H1 (cell line): Measurements from ENCODE around the gene SPATA7. TPM values are rescaled to one million over a fixed set of nuclear protein-coding genes. Genes with fewer than 3 reads are reported as not detected.

Experiments used
- CTCF ChIA-PET: fragments of 300-600 bp; sonication (Branson Sonifier 250); formaldehyde crosslinking; loops from one replicate; lab custom pipeline; 2021; ENCODE audit not compliant: partially characterized antibody; lab: Charles Lee
- POLR2A ChIA-PET: fragments of 300-600 bp; sonication (Branson Sonifier 250); formaldehyde crosslinking; loops from one replicate; lab custom pipeline; 2021; ENCODE audit warnings: inconsistent platforms; ENCODE audit not compliant: partially characterized antibody; lab: Charles Lee
- DNase-seq, 2 experiments: peaks; one replicate each; pipeline versions ENCODE4 v3.0.0 to v3.0.0-alpha.2; 2010 to 2022; ENCODE audit warnings: low spot score in 2 of 2, low read depth in 1 of 2, mixed read lengths in 1 of 2
- FAIRE-seq: peaks from 2 replicates; lab custom pipeline; 2011; peaks lifted over from hg19 to GRCh38; lab: Jason Lieb, UNC
- H2AFZ ChIP-seq: 2 replicates; pipeline ENCODE4 v1.8.1; 2012; ENCODE audit warnings: low read length, inconsistent platforms
- H2AK5ac ChIP-seq: 2 replicates; pipeline ENCODE4 v1.6.1; 2013; ENCODE audit warnings: low read depth, low read length
- H2BK120ac ChIP-seq: replicated peaks from 2 replicates; pipeline ENCODE3; 2013; ENCODE audit warnings: low read depth, low read length, inconsistent platforms
- H2BK12ac ChIP-seq: 2 replicates; pipeline ENCODE4 v1.6.1; 2013; ENCODE audit warnings: low read depth, low read length
- H2BK15ac ChIP-seq: 2 replicates; pipeline ENCODE4 v1.6.1; 2013; ENCODE audit warnings: low read length
- H2BK20ac ChIP-seq: 2 replicates; pipeline ENCODE4 v1.6.1; 2013; ENCODE audit warnings: low read length
- H2BK5ac ChIP-seq: 2 replicates; pipeline ENCODE4 v1.6.1; 2013; ENCODE audit warnings: low read depth, low read length
- H3K14ac ChIP-seq: 2 replicates; pipeline ENCODE4 v1.6.1; 2013; ENCODE audit warnings: inconsistent platforms; ENCODE audit not compliant: insufficient read length
- H3K18ac ChIP-seq: 2 replicates; pipeline ENCODE4 v1.6.1; 2013; ENCODE audit warnings: low read length; ENCODE audit errors: extremely low read depth
- H3K23ac ChIP-seq: 2 replicates; pipeline ENCODE4 v1.6.1; 2013; ENCODE audit warnings: inconsistent platforms; ENCODE audit not compliant: insufficient read length
- H3K23me2 ChIP-seq: 2 replicates; pipeline ENCODE4 v1.6.1; 2013; ENCODE audit warnings: low read depth, low read length
- H3K27ac ChIP-seq: 2 replicates; pipeline ENCODE4 v1.6.1; 2011; ENCODE audit warnings: low read depth, low read length, inconsistent platforms
- H3K27me3 ChIP-seq, 4 experiments: replicated peaks in 1 of 4; 1 replicate in 1 of 4; 2 replicates in 3 of 4; pipeline versions ENCODE4 v1.6.1 to v1.8.1; 2011 to 2013; ENCODE audit warnings: low read length in 3 of 4, mild to moderate bottlenecking in 3 of 4, inconsistent platforms in 2 of 4, mixed read lengths in 2 of 4, moderate library complexity in 1 of 4; ENCODE audit not compliant: control insufficient read depth in 3 of 4, insufficient read depth in 3 of 4; ENCODE audit errors: extremely low read depth in 1 of 4
- H3K36me3 ChIP-seq, 4 experiments: 2 replicates each; pipeline versions ENCODE4 v1.6.1 to v1.8.1; 2011 to 2013; ENCODE audit warnings: mild to moderate bottlenecking in 4 of 4, low read length in 3 of 4, moderate library complexity in 2 of 4, control low read depth in 1 of 4, inconsistent platforms in 1 of 4; ENCODE audit not compliant: insufficient read depth in 4 of 4, control insufficient read depth in 2 of 4
- H3K4ac ChIP-seq: replicated peaks from 2 replicates; pipeline ENCODE3; 2013; ENCODE audit warnings: low read length, low read depth, mixed read lengths, inconsistent platforms; ENCODE audit not compliant: insufficient read length
- H3K4me1 ChIP-seq, 4 experiments: replicated peaks in 1 of 4; 1 replicate in 1 of 4; 2 replicates in 3 of 4; pipeline versions ENCODE4 v1.6.1 to v1.8.1; 2011 to 2013; ENCODE audit warnings: low read length in 3 of 4, inconsistent platforms in 2 of 4, mixed read lengths in 1 of 4; ENCODE audit not compliant: insufficient read depth in 4 of 4, control insufficient read depth in 3 of 4
- H3K4me2 ChIP-seq, 2 experiments: 2 replicates each; pipeline versions ENCODE4 v1.6.1 to v1.8.1; 2011 to 2013; ENCODE audit warnings: low read depth in 2 of 2, low read length in 2 of 2, control low read depth in 1 of 2, inconsistent platforms in 1 of 2, mild to moderate bottlenecking in 1 of 2; ENCODE audit not compliant: insufficient read depth in 1 of 2
- H3K4me3 ChIP-seq, 4 experiments: fragments of 200-600, 300-600 bp in 1 of 4; sonication (generic), shearing (Covaris generic), sonication (Bioruptor Twin) in 1 of 4; 2 replicates each; pipeline versions ENCODE4 v1.5.1 to v1.8.1; 2011 to 2016; ENCODE audit warnings: low read length in 4 of 4, low read depth in 3 of 4, control low read depth in 2 of 4, inconsistent platforms in 2 of 4, mild to moderate bottlenecking in 2 of 4, mixed read lengths in 1 of 4, moderate library complexity in 1 of 4; ENCODE audit not compliant: insufficient read depth in 2 of 4; ENCODE audit errors: extremely low read depth in 1 of 4
- H3K56ac ChIP-seq: replicated peaks from 2 replicates; pipeline ENCODE3; 2013; ENCODE audit warnings: low read depth, mild to moderate bottlenecking, mixed read lengths, low read length, inconsistent platforms; ENCODE audit not compliant: insufficient read length
- H3K79me1 ChIP-seq: 2 replicates; pipeline ENCODE4 v1.6.1; 2013; ENCODE audit warnings: low read depth, low read length, control low read depth
- H3K79me2 ChIP-seq, 2 experiments: 2 replicates each; pipeline versions ENCODE4 v1.6.1 to v1.8.1; 2012 to 2013; ENCODE audit warnings: low read length in 2 of 2, mild to moderate bottlenecking in 2 of 2, inconsistent platforms in 1 of 2; ENCODE audit not compliant: insufficient read depth in 2 of 2, control insufficient read depth in 1 of 2
- H3K9ac ChIP-seq, 4 experiments: replicated peaks in 1 of 4; 1 replicate in 1 of 4; 2 replicates in 3 of 4; pipeline versions ENCODE4 v1.6.1 to v1.8.1; 2011 to 2013; ENCODE audit warnings: low read depth in 3 of 4, low read length in 3 of 4, control low read depth in 2 of 4, mild to moderate bottlenecking in 2 of 4, moderate library complexity in 2 of 4, inconsistent platforms in 1 of 4; ENCODE audit errors: extremely low read depth in 1 of 4
- H3K9me3 ChIP-seq, 2 experiments: 2 replicates each; pipeline versions ENCODE4 v1.6.1 to v1.8.1; 2012 to 2013; ENCODE audit warnings: mild to moderate bottlenecking in 2 of 2, moderate library complexity in 2 of 2, control low read depth in 1 of 2, inconsistent platforms in 1 of 2, low read depth in 1 of 2, low read length in 1 of 2, mixed read lengths in 1 of 2; ENCODE audit not compliant: insufficient read depth in 2 of 2
- H4K20me1 ChIP-seq, 2 experiments: replicated peaks in 1 of 2; 2 replicates each; pipeline versions ENCODE3 to v1.8.1; 2011 to 2013; ENCODE audit warnings: inconsistent platforms in 2 of 2, low read length in 2 of 2, mild to moderate bottlenecking in 1 of 2; ENCODE audit not compliant: insufficient read depth in 2 of 2, control insufficient read depth in 1 of 2
- H4K5ac ChIP-seq: 2 replicates; pipeline ENCODE4 v1.6.1; 2013; ENCODE audit warnings: low read length, low read depth, mixed read lengths, inconsistent platforms; ENCODE audit not compliant: insufficient read length
- H4K8ac ChIP-seq: 2 replicates; pipeline ENCODE4 v1.8.0; 2013; ENCODE audit warnings: mild to moderate bottlenecking, moderate library complexity, low read length, inconsistent platforms; ENCODE audit not compliant: insufficient read depth; ENCODE audit errors: extremely low read depth
- H4K91ac ChIP-seq: replicated peaks from 2 replicates; pipeline ENCODE3; 2013; ENCODE audit warnings: low read length, mixed read lengths, inconsistent platforms; ENCODE audit not compliant: insufficient read length
- BACH1 ChIP-seq: IDR thresholded peaks from 2 replicates; pipeline ENCODE4 v1.6.1; 2012; ENCODE audit warnings: low read length, improper control_type of control experiment
- CBX5 ChIP-seq: fragments of 300-800, 300-1000 bp; sonication (generic); IDR thresholded peaks from 2 replicates; pipeline ENCODE4 v1.7.1; 2016; ENCODE audit warnings: antibody characterized with exemption, low read length, low read depth
- CREB1 ChIP-seq: IDR thresholded peaks from 2 replicates; pipeline ENCODE4 v1.6.1; 2012; ENCODE audit warnings: inconsistent platforms
- EZH2 ChIP-seq: fragments of 200-600 bp; sonication (generic); IDR thresholded peaks from 2 replicates; pipeline ENCODE4 v1.7.1; 2012; ENCODE audit warnings: low read depth, mild to moderate bottlenecking, moderate library complexity, low read length, inconsistent platforms; ENCODE audit not compliant: severe bottlenecking
- GABPA ChIP-seq: IDR thresholded peaks from 2 replicates; pipeline ENCODE4 v1.6.1; 2011; ENCODE audit warnings: mild to moderate bottlenecking, low read length, moderate library complexity, borderline replicate concordance; ENCODE audit not compliant: insufficient read depth
- KDM5A ChIP-seq: fragments of 200-600 bp; IDR thresholded peaks from 2 replicates; pipeline ENCODE4 v1.7.1; 2012; ENCODE audit warnings: mild to moderate bottlenecking, low read length, inconsistent platforms, mixed read lengths
- POLR2AphosphoS5 ChIP-seq: IDR thresholded peaks from 2 replicates; pipeline ENCODE4 v1.6.1; 2011; ENCODE audit warnings: low read depth, low read length
- RNF2 ChIP-seq: fragments of 200-900, 300-1000 bp; sonication (generic); IDR thresholded peaks from 2 replicates; pipeline ENCODE4 v1.7.1; 2016; ENCODE audit warnings: borderline replicate concordance, low read depth, mild to moderate bottlenecking, antibody characterized with exemption, low read length; ENCODE audit not compliant: poor library complexity, severe bottlenecking; ENCODE audit errors: missing control alignments
- RXRA ChIP-seq: IDR thresholded peaks from 2 replicates; pipeline ENCODE4 v1.6.1; 2011; ENCODE audit warnings: low read depth, mild to moderate bottlenecking, low read length, moderate library complexity; ENCODE audit not compliant: insufficient read depth
- TCF12 ChIP-seq: IDR thresholded peaks from 2 replicates; pipeline ENCODE4 v1.6.1; 2011; ENCODE audit warnings: low read depth, mild to moderate bottlenecking, low read length
- WGBS, 2 experiments: shearing (Covaris generic) in 1 of 2; methylation state at CpG; one replicate each; pipeline versions ENCODE4 v1.1.6 to v1.1.7; 2013 to 2015; ENCODE audit warnings: low lambda C conversion rate in 2 of 2, mixed read lengths in 2 of 2, inconsistent platforms in 1 of 2, low coverage in 1 of 2, missing lambda C conversion rate in 1 of 2; ENCODE audit not compliant: insufficient replicate concordance in 2 of 2, insufficient coverage in 1 of 2, insufficient read length in 1 of 2; ENCODE audit errors: extremely low coverage in 1 of 2, missing lambda C conversion rate in 1 of 2; 5-methylcytosine and 5-hydroxymethylcytosine counted together
- polyA plus RNA-seq, 7 experiments: library from polyadenylated mRNA; depleted of rRNA in 3 of 7; stranded (reverse) in 5 of 7; unstranded in 2 of 7; fragments of >200 nt in 5 of 7; fragments of 200-250 nt in 2 of 7; gene quantifications; 1 replicate in 5 of 7; 2 replicates in 1 of 7; 4 replicates in 1 of 7; pipeline versions ENCODE4 v1.2.1 to v1.2.3, GENCODE V29; 2011 to 2013; ENCODE audit warnings: missing spikeins in 2 of 7, mixed read lengths in 2 of 7
- total RNA-seq: library from RNA; stranded (reverse); fragmentation: NEBNext Ultra II Directional; extraction: Animal tissue kit (Norgen Biotek cat#: 25700); gene quantifications from 2 replicates; pipeline ENCODE4 v1.2.1, GENCODE V29; 2021
- TF ChIP-seq, protein P1 (sequence below), 3 experiments: IDR thresholded peaks; 1 replicate in 2 of 3; 2 replicates in 1 of 3; pipeline versions ENCODE4 v1.5.1 to v1.6.1; 2011; ENCODE audit warnings: low read length in 3 of 3, mild to moderate bottlenecking in 3 of 3, inconsistent platforms in 2 of 3, low read depth in 1 of 3, moderate library complexity in 1 of 3; ENCODE audit not compliant: insufficient read depth in 1 of 3; ENCODE audit errors: control extremely low read depth in 1 of 3

Gene SPATA7
- total and polyA plus RNA-seq, 2 of the 8 experiments (the other 6 are each of a cell fraction or from before 2014, with no cell fraction given), result 3.8 to 6.7 TPM

DNA sequence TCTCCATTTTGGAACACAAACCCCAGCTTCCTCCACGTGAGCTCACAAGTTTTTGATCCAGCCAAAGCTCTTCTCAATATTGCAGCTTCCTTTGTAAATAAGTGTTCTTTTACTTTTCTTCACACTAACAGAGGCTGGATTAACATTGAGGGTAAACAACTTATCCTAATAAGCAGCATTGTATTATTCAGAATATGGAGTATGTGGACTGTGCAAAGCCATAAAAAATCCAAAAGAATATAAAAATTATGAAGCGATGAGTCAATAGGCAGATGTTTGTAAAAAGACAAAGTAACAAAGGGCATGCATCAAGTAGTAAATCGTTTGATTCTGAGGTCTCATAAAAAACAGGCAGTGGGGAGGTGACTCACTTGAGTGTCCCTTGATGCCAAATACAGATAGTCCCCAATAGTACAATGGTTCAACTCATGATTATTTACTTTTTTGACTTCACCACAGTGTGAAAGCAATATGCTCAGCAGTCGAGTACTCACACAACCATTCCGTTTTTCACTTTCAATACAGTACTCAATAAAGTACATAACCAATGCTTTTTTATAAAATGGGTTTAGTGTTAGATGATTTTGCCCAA, 39.3 kb upstream of the SPATA7 start:
- FAIRE-seq (no peak), DNase-seq (no peak)
- ChIA-PET POLR2A (no interaction called here), CTCF (no interaction called here)
- H3K4me3 ChIP-seq, result no peak overlapping the region
- H2BK120ac ChIP-seq, result no peak overlapping the region
- H3K18ac ChIP-seq, result no peak overlapping the region
- H3K9ac ChIP-seq, result no peak overlapping the region
- no peaks in the 10 kb centered on the region for H3K36me3 ChIP-seq
- no peak overlapping the region for H2BK12ac ChIP-seq
- H3K79me2 ChIP-seq, result no peaks in the 10 kb centered on the region
- 77% methylated on average over 5 of the region's 5 CpGs; no CpG with 5 or more reads in 1 of the 2 experiments for WGBS, 2 experiments
- no peak overlapping the region for H2BK5ac ChIP-seq
- H4K8ac ChIP-seq, result no peak overlapping the region
- H2AK5ac ChIP-seq, result no peak overlapping the region
- no peak overlapping the region for H2BK15ac ChIP-seq
- H3K9me3 ChIP-seq, result no peaks in the 10 kb centered on the region
- H3K4ac ChIP-seq, result no peak overlapping the region
- H3K23me2 ChIP-seq, result no peaks in the 10 kb centered on the region
- H3K27ac ChIP-seq, result no peak overlapping the region
- no peak overlapping the region for H3K56ac ChIP-seq
- H2BK20ac ChIP-seq, result no peak overlapping the region
- H3K27me3 ChIP-seq, result no peaks in the 10 kb centered on the region
- H4K91ac ChIP-seq, result no peak overlapping the region
- H3K14ac ChIP-seq, result no peak overlapping the region
- H4K5ac ChIP-seq, result no peak overlapping the region
- H2AFZ ChIP-seq, result no peak overlapping the region
- no peak overlapping the region for H3K4me2 ChIP-seq
- H4K20me1 ChIP-seq, result no peaks in the 10 kb centered on the region
- H3K4me1 ChIP-seq, result no peaks in the 10 kb centered on the region
- H3K79me1 ChIP-seq, result no peaks in the 10 kb centered on the region
- H3K23ac ChIP-seq, result no peak overlapping the region
- TF ChIP-seq, protein P1, sequence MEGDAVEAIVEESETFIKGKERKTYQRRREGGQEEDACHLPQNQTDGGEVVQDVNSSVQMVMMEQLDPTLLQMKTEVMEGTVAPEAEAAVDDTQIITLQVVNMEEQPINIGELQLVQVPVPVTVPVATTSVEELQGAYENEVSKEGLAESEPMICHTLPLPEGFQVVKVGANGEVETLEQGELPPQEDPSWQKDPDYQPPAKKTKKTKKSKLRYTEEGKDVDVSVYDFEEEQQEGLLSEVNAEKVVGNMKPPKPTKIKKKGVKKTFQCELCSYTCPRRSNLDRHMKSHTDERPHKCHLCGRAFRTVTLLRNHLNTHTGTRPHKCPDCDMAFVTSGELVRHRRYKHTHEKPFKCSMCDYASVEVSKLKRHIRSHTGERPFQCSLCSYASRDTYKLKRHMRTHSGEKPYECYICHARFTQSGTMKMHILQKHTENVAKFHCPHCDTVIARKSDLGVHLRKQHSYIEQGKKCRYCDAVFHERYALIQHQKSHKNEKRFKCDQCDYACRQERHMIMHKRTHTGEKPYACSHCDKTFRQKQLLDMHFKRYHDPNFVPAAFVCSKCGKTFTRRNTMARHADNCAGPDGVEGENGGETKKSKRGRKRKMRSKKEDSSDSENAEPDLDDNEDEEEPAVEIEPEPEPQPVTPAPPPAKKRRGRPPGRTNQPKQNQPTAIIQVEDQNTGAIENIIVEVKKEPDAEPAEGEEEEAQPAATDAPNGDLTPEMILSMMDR (IDR thresholded peaks at IDR 0.05; ENCODE audit: control extremely low read depth in 1 of 3, insufficient read depth in 1 of 3, low read depth in 1 of 3, low read length in 3 of 3), result no peak
- TF ChIP-seq BACH1, result no peak
- TF ChIP-seq EZH2, result no peak
- TF ChIP-seq RNF2, result no peak
- no peak for TF ChIP-seq GABPA
- TF ChIP-seq CBX5, result no peak
- TF ChIP-seq TCF12, result no peak
- no peak for TF ChIP-seq KDM5A
- TF ChIP-seq RXRA, result no peak
- TF ChIP-seq POLR2AphosphoS5, result no peak
- TF ChIP-seq CREB1, result no peak
